Rectal smooth muscle tissue (tissue), 1 donor: ENCODE data around the gene JUND.

Experiments
- H3K27ac ChIP-seq: one replicate; pipeline ENCODE4 v1.7.0; 2013; ENCODE audit warnings: low read depth, low read length, inconsistent platforms
- H3K27me3 ChIP-seq: one replicate; pipeline ENCODE4 v1.7.0; 2013; ENCODE audit warnings: low read length; ENCODE audit not compliant: control insufficient read depth, insufficient read depth
- H3K36me3 ChIP-seq: one replicate; pipeline ENCODE4 v1.7.0; 2013; ENCODE audit warnings: low read length; ENCODE audit not compliant: control insufficient read depth, insufficient read depth
- H3K4me1 ChIP-seq: one replicate; pipeline ENCODE4 v1.7.0; 2013; ENCODE audit warnings: low read length; ENCODE audit not compliant: control insufficient read depth, insufficient read depth
- H3K4me3 ChIP-seq: one replicate; pipeline ENCODE4 v1.7.0; 2013; ENCODE audit warnings: low read length
- H3K9ac ChIP-seq: one replicate; pipeline ENCODE4 v1.7.0; 2013; ENCODE audit warnings: low read length

JUND gene

GRCh38 chr19:18282788-18283141, 1.3 kb upstream of the JUND start:
- Histone ChIP-seq H3K36me3 (peaks cover 12% of the 10 kb centered on the region), H3K9ac (peak overlapping the region; percentile 68), H3K4me1 (peaks cover 20% of the 10 kb centered on the region), H3K4me3 (peak overlapping the region; percentile 60), H3K27ac (peak overlapping the region; percentile 95), H3K27me3 (no peaks in the 10 kb centered on the region)

GRCh38 chr19:18282021-18282787, 782 bp upstream of the JUND start:
- Histone ChIP-seq H3K4me1 (peaks cover 22% of the 10 kb centered on the region), H3K27ac (peak overlapping the region; percentile 95), H3K36me3 (peaks cover 12% of the 10 kb centered on the region), H3K27me3 (no peaks in the 10 kb centered on the region), H3K4me3 (peak overlapping the region; percentile 60), H3K9ac (peak overlapping the region; percentile 68)

GRCh38 chr19:18280247-18281081, 958 bp downstream of the JUND start:
- peak overlapping the region; percentile 93 for H3K27ac ChIP-seq
- H3K27me3 ChIP-seq = no peaks in the 10 kb centered on the region
- peaks cover 12% of the 10 kb centered on the region for H3K36me3 ChIP-seq
- peak overlapping the region; percentile 99 for H3K9ac ChIP-seq
- peaks cover 28% of the 10 kb centered on the region for H3K4me1 ChIP-seq
- H3K4me3 ChIP-seq = peak overlapping the region; percentile 79

GRCh38 chr19:18279516-18280246, 1.7 kb downstream of the JUND start:
- H3K36me3 ChIP-seq = peaks cover 12% of the 10 kb centered on the region
- H3K4me1 ChIP-seq = peaks cover 33% of the 10 kb centered on the region
- H3K27ac ChIP-seq = peak overlapping the region; percentile 93
- peak overlapping the region; percentile 79 for H3K4me3 ChIP-seq
- H3K9ac ChIP-seq = peak overlapping the region; percentile 99
- H3K27me3 ChIP-seq = no peaks in the 10 kb centered on the region

GRCh38 chr19:18279266-18279515, 2.2 kb downstream of the JUND start:
- Histone ChIP-seq H3K4me1 (peaks cover 38% of the 10 kb centered on the region), H3K4me3 (peak overlapping the region; percentile 79), H3K9ac (peak overlapping the region; percentile 53), H3K36me3 (peaks cover 12% of the 10 kb centered on the region), H3K27me3 (no peaks in the 10 kb centered on the region), H3K27ac (peak overlapping the region; percentile 93)

GRCh38 chr19:18278521-18279265, 2.7 kb downstream of the JUND start:
- peaks cover 12% of the 10 kb centered on the region for H3K36me3 ChIP-seq

GRCh38 chr19:18274781-18275356, 6.6 kb downstream of the JUND start:
- H3K9ac ChIP-seq = no peak overlapping the region
- peaks cover 30% of the 10 kb centered on the region for H3K4me1 ChIP-seq
- H3K36me3 ChIP-seq = peaks cover 12% of the 10 kb centered on the region
- H3K27ac ChIP-seq = peak overlapping the region; percentile 88
- no peaks in the 10 kb centered on the region for H3K27me3 ChIP-seq
- H3K4me3 ChIP-seq = peak overlapping the region; percentile 4

More at GRCh38 chr19:18278521-18279265, 2.7 kb downstream of the JUND start:
- Histone ChIP-seq H3K4me1 (peaks cover 38% of the 10 kb centered on the region), H3K27ac (peak overlapping the region; percentile 93), H3K9ac (peak overlapping the region; percentile 53), H3K27me3 (no peaks in the 10 kb centered on the region), H3K4me3 (peak overlapping the region; percentile 79)

GRCh38 chr19:18274219-18274780, 7.1 kb downstream of the JUND start, which contains the start of gene IQCN:
Gene IQCN (minus strand): TSS chr19:18274452. CDS start chr19:18269478, 4,974 bp downstream.
- Histone ChIP-seq H3K27ac (peak within 1 kb of the TSS; percentile 88), H3K27me3 (no peaks in the 10 kb centered on the region), H3K9ac (no peak within 1 kb of the TSS), H3K36me3 (peaks cover 12% of the 10 kb centered on the region), H3K4me1 (peaks cover 30% of the 10 kb centered on the region), H3K4me3 (peak within 1 kb of the TSS; percentile 4)

- H3K4me3 ChIP-seq = no peak overlapping the region
- peaks cover 8% of the 10 kb centered on the region for H3K36me3 ChIP-seq
- H3K27ac ChIP-seq = no peak overlapping the region
- no peak overlapping the region for H3K9ac ChIP-seq
- H3K27me3 ChIP-seq = no peaks in the 10 kb centered on the region
- peaks cover 27% of the 10 kb centered on the region for H3K4me1 ChIP-seq
Measured at GRCh38 chr19:18273561-18274218, 7.7 kb downstream of the JUND start.

- no peak overlapping the region for H3K9ac ChIP-seq
- H3K27me3 ChIP-seq = no peaks in the 10 kb centered on the region
- no peak overlapping the region for H3K27ac ChIP-seq
- no peak overlapping the region for H3K4me3 ChIP-seq
- peaks cover 16% of the 10 kb centered on the region for H3K4me1 ChIP-seq
- H3K36me3 ChIP-seq = peaks cover 5% of the 10 kb centered on the region
Measured at GRCh38 chr19:18271433-18271841, 10.0 kb downstream of the JUND start.

- H3K4me3 ChIP-seq = no peak overlapping the region
- H3K9ac ChIP-seq = no peak overlapping the region
Measured at GRCh38 chr19:18270326-18270725, 11.1 kb downstream of the JUND start.

More at GRCh38 chr19:18270326-18270725, 11.1 kb downstream of the JUND start:
- H3K36me3 ChIP-seq = peaks cover 6% of the 10 kb centered on the region
- H3K27ac ChIP-seq = no peak overlapping the region
- no peaks in the 10 kb centered on the region for H3K27me3 ChIP-seq
- peaks cover 9% of the 10 kb centered on the region for H3K4me1 ChIP-seq
